Measurements from ENCODE around the gene UBA1. TPM values are rescaled to one million over a fixed set of nuclear protein-coding genes. Genes with fewer than 3 reads are reported as not detected.

Gene UBA1
- total and polyA plus RNA-seq, 2 of the 13 experiments (the other 11 are each of a cell fraction or from before 2014, with no cell fraction given), result 93.3 to 129 TPM

GRCh38 chrX:47144626-47145394, 48.8 kb upstream of the UBA1 start, which contains the start of the genes NDUFB11 and RBM10 (continued):
- no peak for TF ChIP-seq EP300 (IDR thresholded peaks at IDR 0.05; ENCODE audit: low read depth in 2 of 2, low read length in 2 of 2)
- TF ChIP-seq EP300 (CRISPR knock-in tag; IDR thresholded peaks at IDR 0.05; ENCODE audit: borderline replicate concordance), result no peak
- TF ChIP-seq RBM39 (IDR thresholded peaks at IDR 0.05; ENCODE audit: low read depth, low read length, poor library complexity, severe bottlenecking), result no peak
- no peak for TF ChIP-seq ZNF530 (CRISPR knock-in tag; IDR thresholded peaks at IDR 0.05; ENCODE audit: low read depth)
- peak; percentile 36; the same call in 1 of the 2 replicates for TF ChIP-seq KMT2B (CRISPR knock-in tag; IDR thresholded peaks at IDR 0.05)
- TF ChIP-seq NR2F2 (IDR thresholded peaks at IDR 0.05; ENCODE audit: borderline replicate concordance, low read depth), result no peak
- TF ChIP-seq, protein P1, sequence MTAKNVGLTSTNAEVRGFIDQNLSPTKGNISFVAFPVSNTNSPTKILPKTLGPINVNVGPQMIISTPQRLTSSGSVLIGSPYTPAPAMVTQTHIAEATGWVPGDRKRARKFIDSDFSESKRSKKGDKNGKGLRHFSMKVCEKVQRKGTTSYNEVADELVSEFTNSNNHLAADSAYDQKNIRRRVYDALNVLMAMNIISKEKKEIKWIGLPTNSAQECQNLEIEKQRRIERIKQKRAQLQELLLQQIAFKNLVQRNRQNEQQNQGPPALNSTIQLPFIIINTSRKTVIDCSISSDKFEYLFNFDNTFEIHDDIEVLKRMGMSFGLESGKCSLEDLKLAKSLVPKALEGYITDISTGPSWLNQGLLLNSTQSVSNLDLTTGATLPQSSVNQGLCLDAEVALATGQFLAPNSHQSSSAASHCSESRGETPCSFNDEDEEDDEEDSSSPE (CRISPR knock-in tag; IDR thresholded peaks at IDR 0.05), result peak; percentile 4
- TF ChIP-seq, protein P2, sequence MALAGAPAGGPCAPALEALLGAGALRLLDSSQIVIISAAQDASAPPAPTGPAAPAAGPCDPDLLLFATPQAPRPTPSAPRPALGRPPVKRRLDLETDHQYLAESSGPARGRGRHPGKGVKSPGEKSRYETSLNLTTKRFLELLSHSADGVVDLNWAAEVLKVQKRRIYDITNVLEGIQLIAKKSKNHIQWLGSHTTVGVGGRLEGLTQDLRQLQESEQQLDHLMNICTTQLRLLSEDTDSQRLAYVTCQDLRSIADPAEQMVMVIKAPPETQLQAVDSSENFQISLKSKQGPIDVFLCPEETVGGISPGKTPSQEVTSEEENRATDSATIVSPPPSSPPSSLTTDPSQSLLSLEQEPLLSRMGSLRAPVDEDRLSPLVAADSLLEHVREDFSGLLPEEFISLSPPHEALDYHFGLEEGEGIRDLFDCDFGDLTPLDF (CRISPR knock-in tag; IDR thresholded peaks at IDR 0.05), result peak; percentile 26; the same call in 1 of the 2 replicates
- peak; percentile 13; the same call in 1 of the 2 replicates for TF ChIP-seq KAT8 (CRISPR knock-in tag; IDR thresholded peaks at IDR 0.05)
- no peak for TF ChIP-seq ZNF180 (CRISPR knock-in tag; IDR thresholded peaks at IDR 0.05; ENCODE audit: borderline replicate concordance, low read depth)
- TF ChIP-seq ZNF792 (CRISPR knock-in tag; IDR thresholded peaks at IDR 0.05), result 0 out of 2 replicates have a peak, but pooled peaks have one; percentile 21
- TF ChIP-seq, protein P3, sequence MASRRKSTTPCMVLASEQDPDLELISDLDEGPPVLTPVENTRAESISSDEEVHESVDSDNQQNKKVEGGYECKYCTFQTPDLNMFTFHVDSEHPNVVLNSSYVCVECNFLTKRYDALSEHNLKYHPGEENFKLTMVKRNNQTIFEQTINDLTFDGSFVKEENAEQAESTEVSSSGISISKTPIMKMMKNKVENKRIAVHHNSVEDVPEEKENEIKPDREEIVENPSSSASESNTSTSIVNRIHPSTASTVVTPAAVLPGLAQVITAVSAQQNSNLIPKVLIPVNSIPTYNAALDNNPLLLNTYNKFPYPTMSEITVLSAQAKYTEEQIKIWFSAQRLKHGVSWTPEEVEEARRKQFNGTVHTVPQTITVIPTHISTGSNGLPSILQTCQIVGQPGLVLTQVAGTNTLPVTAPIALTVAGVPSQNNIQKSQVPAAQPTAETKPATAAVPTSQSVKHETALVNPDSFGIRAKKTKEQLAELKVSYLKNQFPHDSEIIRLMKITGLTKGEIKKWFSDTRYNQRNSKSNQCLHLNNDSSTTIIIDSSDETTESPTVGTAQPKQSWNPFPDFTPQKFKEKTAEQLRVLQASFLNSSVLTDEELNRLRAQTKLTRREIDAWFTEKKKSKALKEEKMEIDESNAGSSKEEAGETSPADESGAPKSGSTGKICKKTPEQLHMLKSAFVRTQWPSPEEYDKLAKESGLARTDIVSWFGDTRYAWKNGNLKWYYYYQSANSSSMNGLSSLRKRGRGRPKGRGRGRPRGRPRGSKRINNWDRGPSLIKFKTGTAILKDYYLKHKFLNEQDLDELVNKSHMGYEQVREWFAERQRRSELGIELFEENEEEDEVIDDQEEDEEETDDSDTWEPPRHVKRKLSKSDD (CRISPR knock-in tag; IDR thresholded peaks at IDR 0.05; ENCODE audit: low read depth), result peak; percentile 41; the same call in 1 of the 2 replicates
- TF ChIP-seq ZNF253 (CRISPR knock-in tag; IDR thresholded peaks at IDR 0.05; ENCODE audit: borderline replicate concordance), result no peak
- TF ChIP-seq, protein P4, sequence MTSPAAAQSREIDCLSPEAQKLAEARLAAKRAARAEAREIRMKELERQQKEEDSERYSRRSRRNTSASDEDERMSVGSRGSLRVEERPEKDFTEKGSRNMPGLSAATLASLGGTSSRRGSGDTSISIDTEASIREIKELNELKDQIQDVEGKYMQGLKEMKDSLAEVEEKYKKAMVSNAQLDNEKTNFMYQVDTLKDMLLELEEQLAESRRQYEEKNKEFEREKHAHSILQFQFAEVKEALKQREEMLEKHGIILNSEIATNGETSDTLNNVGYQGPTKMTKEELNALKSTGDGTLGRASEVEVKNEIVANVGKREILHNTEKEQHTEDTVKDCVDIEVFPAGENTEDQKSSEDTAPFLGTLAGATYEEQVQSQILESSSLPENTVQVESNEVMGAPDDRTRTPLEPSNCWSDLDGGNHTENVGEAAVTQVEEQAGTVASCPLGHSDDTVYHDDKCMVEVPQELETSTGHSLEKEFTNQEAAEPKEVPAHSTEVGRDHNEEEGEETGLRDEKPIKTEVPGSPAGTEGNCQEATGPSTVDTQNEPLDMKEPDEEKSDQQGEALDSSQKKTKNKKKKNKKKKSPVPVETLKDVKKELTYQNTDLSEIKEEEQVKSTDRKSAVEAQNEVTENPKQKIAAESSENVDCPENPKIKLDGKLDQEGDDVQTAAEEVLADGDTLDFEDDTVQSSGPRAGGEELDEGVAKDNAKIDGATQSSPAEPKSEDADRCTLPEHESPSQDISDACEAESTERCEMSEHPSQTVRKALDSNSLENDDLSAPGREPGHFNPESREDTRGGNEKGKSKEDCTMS (CRISPR knock-in tag; conservative IDR thresholded peaks at IDR 0.05), result no peak
- TF ChIP-seq ZNF512B (CRISPR knock-in tag; IDR thresholded peaks at IDR 0.05; ENCODE audit: borderline replicate concordance), result no peak
